GM19324 (cell line): ENCODE measurements around the gene ST6GAL1.

ENCODE experiments used
- ATAC-seq: cut with Tn5 transposase; IDR thresholded peaks from one replicate; pipeline ENCODE4 v1.9.1; 2021; ENCODE audit warnings: mild to moderate bottlenecking, moderate library complexity; ENCODE audit not compliant: unreplicated experiment, low FRiP score

The ST6GAL1 gene

DNA sequence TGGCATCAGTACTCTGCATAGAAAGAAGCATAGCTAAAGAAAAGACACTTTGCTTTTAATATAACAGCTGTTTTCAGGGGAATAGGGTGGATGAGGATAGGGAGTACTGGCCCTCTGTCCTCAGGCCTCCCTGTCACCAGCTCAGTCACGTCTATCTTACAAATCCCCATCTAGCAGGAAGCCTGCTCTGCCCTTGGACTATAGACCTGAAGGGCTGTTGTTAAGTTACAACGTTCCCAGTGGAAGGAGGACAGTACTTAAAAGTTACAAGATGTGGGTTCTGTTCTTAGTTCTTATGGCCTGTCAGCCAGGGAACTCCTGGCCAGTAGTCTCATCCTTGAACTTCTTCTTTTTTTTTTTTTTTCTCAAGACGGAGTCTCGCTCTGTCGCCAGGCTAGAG is 138.5 kb downstream of the ST6GAL1 start:
- no peak for ATAC-seq

DNA sequence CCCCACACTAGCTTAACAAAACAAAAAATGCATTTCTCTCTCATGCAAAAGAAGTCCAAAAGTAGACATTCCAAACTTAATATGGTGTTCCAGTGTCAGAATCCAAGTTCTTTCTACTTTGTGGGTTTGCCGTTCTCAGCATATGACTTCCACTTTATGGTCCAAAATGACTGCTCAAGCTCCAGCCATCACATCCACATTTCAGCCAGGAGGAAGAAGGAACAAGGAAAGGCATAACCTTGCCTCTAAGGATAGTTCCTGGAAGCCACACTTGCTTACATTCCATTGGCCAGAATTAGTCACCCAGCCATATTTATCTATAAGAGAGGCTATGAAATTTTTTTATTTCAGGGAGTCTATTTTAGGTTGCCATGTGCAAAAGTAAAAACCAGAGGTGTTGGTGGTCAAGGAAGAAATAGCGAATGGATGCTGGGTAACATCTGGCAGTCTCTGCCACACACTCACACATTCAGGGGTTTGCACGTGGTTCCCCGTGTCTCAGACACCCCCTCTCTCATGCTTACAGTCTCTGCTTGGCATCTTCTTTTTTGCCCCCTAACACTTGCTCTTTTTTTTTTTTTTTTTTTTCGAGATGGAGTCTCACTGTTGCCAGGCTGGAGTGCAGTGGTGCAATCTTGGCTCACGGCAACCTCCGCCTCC is 139.7 kb downstream of the ST6GAL1 start:
- no peak for ATAC-seq

DNA sequence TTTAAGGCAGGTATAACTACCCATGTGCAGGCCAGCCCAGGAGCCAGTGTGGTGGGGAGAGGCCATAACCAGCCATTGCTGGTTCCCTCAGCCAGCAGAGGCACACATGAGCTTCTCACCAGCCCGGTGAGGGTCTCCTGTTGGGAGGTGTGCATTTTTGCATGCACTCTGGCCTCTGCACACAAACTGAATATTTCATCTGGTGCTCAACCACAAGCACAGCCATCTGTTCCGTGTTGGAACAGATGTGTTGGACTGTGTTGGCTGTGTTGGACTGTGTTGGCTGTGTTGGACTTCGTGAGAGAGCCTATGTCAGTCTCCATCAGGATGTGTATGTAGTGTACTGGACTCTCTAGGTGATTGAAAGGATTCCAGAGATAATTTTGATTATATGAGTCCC is 141.8 kb downstream of the ST6GAL1 start:
- ATAC-seq, result no peak

DNA sequence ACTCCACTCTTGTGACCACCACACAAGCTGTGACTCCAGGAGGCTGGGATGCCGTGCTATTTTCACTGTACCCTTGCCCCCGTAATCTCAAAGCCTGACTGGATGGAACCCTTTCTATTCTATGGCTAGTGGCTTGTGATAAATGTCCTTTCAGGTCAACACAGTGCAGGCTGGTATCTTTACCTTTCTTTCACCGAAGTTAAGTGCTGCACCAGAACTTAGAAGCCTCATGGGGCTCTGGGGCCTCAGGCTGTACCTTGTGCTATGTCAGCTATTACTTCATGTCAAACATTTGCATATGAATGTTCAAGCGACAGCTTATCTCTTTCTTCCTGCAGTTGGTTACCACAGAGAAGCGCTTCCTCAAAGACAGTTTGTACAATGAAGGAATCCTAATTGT is 142.2 kb downstream of the ST6GAL1 start:
- ATAC-seq, result no peak

DNA sequence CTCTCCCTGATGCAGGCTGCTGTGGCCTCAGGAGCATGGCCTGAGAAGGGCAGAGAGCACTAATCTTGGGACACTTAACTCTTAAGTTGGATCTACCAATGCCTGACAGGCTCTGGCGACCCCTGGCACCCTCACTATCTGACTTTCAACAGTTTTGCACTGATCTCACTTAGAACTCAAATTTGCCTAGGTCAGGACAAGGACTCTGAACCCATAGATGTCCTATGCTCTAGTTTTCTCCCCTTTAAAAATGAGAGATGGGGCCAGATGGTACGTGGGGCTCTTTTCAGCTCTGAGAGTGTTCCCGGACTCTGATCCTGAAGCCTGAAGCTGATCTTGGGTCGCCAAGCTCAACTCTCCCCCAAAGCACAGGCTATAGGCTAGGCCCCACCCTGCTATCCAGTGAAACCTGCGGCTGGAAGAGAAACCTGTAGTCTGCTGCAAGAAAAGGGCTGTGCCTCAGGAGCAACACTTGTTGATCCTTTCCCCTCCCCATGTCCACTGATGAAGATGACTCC is 143.3 kb downstream of the ST6GAL1 start:
- ATAC-seq, result no peak

DNA sequence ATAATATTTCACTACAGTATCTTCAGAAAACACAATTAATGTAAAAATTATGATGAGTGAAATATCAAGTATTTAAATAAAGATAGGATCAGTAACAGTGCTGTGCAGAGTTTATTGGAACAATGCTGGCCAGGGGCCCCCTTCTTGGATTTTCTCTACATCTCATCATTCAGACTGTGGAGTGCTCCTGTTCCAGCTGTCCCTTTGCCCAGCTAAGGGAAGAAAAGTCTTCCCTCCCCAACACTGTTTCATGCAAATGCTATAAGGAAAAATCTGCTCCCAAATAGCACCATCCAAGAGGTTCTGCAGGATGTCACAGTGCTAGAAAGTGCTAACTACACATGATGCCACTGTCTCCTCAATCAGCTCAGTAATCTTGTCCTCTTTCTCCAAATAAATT is 144.5 kb downstream of the ST6GAL1 start:
- no peak for ATAC-seq

DNA sequence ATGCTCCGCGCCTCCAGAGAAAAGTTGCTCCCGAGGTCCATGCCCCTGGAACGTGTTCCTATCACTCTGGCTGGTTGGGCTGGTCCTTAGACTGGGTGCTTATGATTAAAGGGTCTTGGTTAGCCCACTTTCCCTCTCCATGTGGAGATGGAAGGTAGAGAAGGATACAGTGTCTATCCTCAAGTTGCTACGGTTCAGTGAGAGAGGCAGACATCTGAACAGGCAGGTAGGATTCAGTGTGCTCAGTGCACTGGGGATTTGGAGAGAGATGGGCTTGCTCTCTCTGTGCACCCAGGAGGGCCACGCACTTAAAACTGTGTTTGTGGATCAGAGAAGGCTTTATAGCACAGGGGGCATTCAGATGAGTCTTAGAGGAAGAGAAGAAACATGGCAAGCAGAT is 146.0 kb downstream of the ST6GAL1 start:
- ATAC-seq, result no peak

DNA sequence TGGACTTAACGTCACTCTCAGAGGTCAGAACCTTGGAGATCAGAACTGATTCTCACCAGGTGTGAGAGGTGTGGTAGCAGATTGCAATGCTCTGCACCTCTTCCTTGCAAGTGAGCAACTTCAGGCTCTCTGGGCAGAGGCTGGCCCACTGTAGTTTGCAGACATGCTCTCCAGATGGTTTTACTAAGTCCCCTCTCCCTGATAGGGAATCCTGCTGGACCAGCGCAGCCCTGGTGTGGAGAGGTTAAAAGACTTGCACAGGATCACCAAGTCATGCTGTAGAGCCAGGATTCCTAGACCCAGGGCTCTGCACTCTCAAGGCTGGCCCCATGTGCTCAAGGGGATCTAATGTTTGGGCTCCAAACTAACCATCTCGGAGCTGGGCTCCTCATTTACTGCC is 146.8 kb downstream of the ST6GAL1 start:
- no peak for ATAC-seq

DNA sequence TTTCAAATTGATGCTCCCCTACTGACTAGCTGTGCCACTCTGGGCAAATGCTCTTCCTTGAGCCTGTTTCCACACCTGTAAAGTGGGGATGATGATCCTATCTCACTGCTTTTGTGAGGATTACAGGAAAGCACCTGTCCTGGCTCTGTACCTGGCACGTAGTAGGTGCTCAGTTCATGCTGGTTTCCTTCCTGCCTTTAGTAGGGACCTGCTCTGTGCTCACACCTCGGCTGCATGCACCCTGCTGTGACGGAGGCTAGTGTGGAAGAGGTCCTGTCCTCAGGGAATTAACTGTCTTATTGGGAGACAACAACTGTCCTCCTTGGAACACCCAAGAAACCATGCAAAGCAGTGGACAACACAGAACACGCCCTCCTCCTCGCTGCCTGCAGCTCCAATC is 147.2 kb downstream of the ST6GAL1 start:
- no peak for ATAC-seq

DNA sequence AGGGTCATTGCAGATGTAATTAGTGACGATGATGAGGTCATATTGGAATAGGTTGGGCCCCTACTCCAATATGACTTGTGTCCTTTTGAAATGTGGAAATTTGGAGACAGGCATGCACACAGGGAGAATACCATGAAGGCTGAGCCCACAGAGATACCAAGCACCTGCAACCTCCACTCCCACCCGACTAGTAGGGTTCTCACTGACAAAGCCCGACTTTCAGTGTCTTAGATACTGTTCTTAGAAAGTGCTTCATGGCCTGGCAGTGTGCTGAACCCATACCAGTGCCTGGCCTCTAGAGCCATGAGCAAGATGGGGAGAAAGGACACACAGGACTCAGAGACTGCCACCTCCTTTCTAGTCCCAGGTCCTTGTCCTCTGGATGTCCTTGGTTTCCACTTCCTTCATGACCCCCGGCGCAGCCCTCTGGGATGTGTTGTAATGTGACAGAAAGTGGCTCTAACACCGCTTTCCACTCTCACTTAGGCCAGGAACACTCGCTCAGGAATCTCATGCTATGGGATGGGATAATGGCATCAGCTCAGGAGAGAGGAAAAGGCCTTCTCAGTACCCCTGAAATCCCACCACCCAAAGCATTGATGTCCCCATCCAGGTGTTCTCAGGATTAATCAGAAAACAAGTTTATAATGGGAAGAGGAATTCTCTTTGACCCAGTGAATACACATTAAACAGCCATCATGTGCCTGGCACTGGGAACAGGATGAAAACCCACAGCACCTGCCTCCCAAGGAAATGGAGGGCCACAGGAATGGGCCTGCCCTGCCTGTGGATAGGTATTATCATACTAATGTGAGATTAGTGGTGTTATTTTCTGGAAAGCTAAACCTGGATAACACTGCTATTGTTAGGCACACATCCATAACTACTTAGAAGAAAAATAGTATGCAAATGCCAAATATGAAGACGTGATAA is 149.0 kb downstream of the ST6GAL1 start:
- ATAC-seq, result no peak

DNA sequence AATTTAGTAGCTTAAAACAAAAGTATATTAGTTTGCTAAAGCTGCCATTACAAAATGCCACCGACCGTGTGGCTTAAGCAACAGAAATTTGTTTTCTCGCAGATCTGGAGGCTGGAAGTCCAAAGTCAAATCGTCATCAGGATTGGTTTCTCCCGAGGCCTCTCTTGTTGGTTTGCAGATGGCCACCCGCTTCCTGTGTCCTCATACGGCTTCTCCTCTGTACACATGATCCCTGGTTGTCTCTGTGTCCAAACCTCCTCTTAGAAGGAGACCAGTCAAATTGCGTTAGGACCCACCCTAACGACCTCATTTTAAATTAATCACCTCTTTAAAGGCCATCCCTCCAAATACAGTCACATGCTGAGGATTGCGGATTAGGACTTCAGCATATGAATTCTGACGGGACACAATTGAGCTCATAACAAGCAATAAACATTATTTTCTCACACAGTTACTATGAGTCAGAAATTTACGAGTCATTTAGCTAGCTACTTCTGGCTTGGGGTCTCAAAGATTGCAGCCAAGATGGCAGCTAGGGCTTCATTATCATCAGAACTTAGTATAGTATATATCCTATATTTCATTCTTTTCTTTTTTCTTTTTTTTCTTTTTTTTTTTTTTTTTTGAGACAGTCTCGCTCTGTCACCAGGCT is 150.6 kb downstream of the ST6GAL1 start:
- ATAC-seq, result no peak

DNA sequence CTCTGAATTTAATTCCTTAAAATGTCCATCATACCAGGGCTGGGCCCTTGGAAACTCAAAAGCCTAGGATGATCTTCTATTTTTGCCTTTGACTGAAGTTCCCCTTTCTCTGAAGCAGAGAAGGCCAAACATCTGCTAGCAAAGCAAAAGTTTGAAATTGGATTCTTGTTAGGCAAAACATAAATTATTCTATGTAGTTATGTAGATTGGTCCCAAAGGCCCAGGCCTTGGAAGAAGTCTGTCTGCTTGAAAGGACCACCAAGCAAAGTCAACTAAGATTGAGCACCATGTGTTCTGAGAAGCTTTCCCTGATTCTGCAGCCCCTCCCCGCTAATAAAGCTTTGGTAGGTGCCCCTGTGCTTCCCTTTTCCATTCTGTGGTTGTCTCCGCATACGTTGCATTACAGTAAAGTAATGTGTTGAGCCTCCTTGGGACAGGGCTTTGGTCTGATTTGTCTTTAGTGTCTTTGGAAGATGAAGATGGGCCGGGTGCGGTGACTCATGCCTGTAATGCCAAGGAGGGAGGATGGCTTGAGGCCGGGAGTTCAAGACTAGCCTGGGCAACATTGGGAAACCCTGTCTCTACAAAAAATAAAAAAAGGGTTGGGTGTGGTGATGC is 152.5 kb downstream of the ST6GAL1 start:
- no peak for ATAC-seq

DNA sequence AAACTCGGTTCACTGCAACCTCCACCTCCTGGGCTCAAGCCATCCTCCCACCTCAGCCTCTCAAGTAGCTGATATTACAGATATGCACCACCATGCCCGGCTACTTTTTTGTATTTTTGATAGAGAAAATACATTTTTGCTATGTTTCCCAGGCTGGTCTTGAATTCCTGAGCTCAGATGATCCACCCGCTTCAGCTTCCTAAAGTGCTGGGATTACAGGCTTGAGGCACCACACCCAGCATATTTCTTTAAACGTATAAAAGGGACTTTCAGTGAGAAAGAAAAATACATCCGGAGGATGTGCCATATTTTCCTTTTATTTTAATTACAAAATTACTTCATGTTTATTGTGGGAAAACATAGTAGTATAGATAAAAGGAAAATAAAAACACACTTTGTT is 153.8 kb downstream of the ST6GAL1 start:
- ATAC-seq, result no peak

DNA sequence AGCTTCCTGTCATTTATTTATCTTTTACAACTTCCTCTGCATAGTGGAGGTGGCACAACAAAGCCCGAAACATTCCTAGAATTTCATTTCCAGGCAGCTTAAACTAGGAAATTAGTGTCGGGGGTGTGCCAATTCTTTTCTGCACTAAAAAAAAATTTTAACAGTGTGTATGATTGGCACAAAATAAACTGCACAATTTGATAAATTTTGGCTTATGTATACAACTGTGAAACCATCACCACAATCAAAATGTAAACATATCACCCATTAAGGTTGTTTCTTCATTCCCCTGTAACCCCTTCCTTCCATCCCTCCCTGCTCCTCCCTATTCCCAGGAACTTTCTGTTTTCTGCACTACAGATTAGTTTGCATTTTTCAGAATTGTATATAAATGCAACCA is 154.3 kb downstream of the ST6GAL1 start:
- ATAC-seq, result no peak

DNA sequence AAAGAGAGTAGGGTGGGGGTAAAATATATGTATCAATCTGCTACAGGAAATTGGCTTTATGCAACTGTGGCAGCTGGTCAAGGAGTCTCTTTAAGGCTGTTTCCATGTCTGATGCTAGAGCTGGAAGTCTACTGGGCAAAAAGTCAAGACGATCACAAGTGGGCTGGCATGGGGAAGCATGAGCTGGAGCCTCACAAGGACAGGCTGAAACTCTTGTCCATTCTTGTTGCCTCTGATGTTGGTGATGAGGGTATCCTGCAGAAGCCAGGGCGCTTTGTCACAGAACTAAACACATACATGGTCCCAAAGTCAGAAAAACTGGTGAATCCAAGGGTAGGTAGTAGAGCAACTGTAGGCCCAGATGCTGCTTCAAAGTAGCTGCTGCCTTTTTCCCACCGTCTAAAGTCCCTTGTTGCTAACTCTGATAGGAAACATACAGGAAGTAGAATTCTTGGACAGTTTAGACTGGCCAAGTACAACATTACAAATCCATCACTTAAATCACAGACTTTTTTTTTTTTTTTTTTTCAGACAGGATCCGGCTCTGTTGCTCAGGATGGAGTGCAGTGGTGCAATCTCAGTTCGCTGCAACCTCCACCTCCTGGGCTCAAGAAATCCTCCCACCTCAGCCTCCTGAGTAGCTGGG is 154.8 kb downstream of the ST6GAL1 start:
- ATAC-seq, result no peak

DNA sequence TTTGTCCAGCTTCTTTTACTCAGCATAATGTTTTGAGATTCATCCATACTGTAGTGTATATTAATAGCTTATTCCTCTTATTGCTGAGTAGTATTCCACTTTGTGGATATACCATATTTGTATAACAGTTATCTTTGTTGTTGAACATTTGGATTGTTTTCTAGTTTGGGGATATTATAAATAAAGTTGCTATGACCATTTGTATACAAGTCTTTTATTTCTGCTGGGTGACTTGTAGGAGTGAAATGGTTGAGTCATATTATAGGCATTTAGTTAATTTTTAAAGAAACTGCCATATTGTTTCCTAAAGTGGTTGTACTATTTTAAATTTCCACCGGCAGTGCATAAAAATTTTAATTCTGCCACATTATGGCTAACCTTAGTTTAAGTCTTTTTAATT is 155.6 kb downstream of the ST6GAL1 start:
- ATAC-seq, result no peak

DNA sequence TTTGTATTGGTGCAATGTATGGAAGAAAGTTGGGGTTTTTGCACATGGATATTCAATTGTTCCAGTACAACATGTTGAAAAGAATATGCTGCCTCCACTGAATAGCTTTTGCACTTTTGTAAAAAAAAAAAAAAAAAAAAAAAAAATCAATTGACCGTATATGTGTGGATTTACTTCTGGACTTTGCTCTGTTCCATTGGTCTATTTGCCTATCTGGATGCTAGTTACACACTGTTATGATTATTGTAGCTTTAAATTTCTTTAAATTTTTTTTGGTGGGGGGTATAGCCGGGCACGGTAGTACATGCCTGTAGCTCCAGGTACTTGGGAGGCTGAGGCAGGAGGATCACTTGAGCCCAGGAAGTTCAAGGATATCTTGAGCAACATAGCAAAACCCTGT is 156.5 kb downstream of the ST6GAL1 start:
- ATAC-seq, result no peak

DNA sequence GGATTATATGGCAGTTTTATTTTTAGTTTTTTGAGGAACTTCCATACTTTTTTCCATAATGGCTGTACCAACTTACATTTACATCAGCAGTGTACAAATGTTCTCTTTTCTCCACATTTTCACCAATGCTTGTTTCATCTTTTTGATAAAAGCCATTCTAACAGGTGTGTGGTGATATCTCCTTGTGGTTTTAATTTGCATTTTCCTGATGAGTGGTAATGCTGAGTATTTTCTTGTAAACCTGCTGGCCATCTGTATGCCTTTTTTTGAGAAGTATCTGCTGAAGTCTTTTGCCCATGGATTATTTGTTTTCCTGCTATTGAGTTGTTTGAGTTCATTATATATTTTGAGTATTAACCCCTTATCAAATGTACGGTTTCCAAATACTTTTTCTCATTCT is 158.4 kb downstream of the ST6GAL1 start:
- ATAC-seq, result no peak

DNA sequence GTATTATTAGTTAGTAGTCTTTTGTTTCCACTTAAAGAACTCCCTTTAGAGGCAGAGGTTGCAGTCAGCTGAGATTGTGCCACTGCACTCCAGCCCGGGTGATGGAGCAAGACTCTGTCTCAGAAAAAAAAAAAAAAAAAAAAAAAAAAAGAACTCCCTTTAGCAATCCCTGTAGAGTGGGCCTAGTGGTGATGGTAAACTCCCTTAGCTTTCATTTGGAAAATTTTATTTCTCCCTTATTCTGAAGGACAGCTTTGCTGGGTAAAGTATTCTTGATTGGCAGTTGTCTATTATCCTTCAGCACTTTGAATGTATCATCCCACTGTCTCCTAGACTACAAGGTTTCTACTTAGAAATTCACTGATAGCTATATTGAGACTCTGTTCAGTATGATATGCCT is 163.0 kb downstream of the ST6GAL1 start:
- no peak for ATAC-seq

DNA sequence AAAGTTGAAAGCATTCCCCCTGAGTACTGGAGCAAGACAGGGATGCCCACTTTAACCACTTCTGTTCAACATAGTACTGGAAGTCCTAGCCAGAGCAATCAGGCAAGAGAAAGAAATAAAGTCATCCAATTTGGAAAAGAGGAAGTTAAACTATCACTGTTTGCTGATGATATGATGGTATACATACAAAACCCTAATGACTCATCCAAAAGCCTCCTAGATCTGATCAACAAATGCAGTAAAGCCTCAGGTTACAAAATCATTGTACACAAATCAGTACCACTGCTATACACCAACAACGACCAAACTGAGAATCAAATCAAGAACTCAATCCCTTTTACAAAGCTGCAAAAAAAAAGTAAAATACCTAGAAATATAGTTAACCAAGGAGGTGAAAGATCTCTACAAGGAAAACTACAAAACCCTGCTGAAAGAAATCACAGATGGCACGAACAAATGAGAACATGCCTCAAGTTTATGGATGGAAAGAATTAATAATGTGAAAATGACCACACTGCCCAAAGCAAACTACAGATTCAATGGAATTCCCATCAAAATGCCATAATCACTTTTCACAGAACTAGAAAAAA is 168.7 kb downstream of the ST6GAL1 start:
- no peak for ATAC-seq
